ENCODE measurements around the gene PCNX4.
"Not testable (repeated sequence)": the region's sequence is repeated elsewhere in the genome, so short reads cannot be mapped to it uniquely, and the experiment has no call there.

The PCNX4 gene

GRCh38 chr14:60093606-60094005 lies 1.9 kb downstream of the PCNX4 start:
- no peaks in the 10 kb centered on the region for H3K9me3 ChIP-seq (ENCODE audit: control insufficient read depth, low read length)
- H3K9ac ChIP-seq, result no peak overlapping the region
- no peaks in the 10 kb centered on the region for H3K36me3 ChIP-seq (ENCODE audit: control insufficient read depth, insufficient read depth, low read length)
- H3K4me3 ChIP-seq (ENCODE audit: low read depth, low read length), result peak overlapping the region; percentile 97
- peak overlapping the region; percentile 89 for H3K4me2 ChIP-seq (ENCODE audit: low read length)
- TF ChIP-seq CTCF (IDR thresholded peaks at IDR 0.05), result no peak
- peaks cover 39% of the 10 kb centered on the region for H3K79me2 ChIP-seq
- no peak overlapping the region for H2AFZ ChIP-seq
- H3K4me1 ChIP-seq, result peaks cover 10% of the 10 kb centered on the region
- H3K27ac ChIP-seq, result no peak overlapping the region
- no peaks in the 10 kb centered on the region for H3K27me3 ChIP-seq (ENCODE audit: control insufficient read depth, insufficient read depth, low read length)

DNA sequence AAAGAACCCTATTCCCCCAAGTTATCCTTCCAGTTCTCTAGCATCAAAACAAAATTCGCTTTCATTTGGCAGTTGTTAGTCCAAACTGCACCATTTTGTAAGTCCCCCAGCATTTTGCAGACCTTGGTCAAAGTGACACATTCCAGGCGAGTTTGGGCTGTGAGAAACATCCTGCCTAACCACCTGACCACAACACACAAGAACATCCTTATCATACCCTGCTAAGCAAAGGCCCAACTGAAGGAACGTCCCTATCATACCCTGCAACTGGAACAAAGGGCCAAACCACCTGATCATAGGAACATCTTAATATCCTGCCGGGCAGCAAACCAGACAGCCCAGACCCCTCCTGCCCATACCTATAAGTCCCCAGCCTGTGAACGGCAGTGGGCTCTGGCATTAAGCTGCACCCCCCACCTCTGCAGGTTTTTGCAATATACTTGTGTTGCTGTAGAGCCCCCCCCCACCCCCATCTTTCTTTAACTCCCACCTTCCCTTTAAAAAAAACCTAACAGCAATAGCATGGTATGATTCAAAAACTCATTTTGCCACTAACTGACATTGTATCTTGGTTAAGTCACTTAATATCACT lies 2.7 kb downstream of the PCNX4 start:
- no peak overlapping the region for H2AFZ ChIP-seq
- H3K27me3 ChIP-seq (ENCODE audit: control insufficient read depth, insufficient read depth, low read length), result no peaks in the 10 kb centered on the region
- no peak for TF ChIP-seq CTCF (IDR thresholded peaks at IDR 0.05)
- H3K27ac ChIP-seq, result no peak overlapping the region
- H3K9ac ChIP-seq, result no peak overlapping the region
- peaks cover 39% of the 10 kb centered on the region for H3K79me2 ChIP-seq
- H3K36me3 ChIP-seq (ENCODE audit: control insufficient read depth, insufficient read depth, low read length), result no peaks in the 10 kb centered on the region
- peaks cover 5% of the 10 kb centered on the region for H3K4me1 ChIP-seq
- H3K4me2 ChIP-seq (ENCODE audit: low read length), result peak overlapping the region; percentile 89
- no peaks in the 10 kb centered on the region for H3K9me3 ChIP-seq (ENCODE audit: control insufficient read depth, low read length)
- H3K4me3 ChIP-seq (ENCODE audit: low read depth, low read length), result no peak overlapping the region

GRCh38 chr14:60095231-60095630 lies 3.5 kb downstream of the PCNX4 start:
- no peak overlapping the region for H3K4me3 ChIP-seq (ENCODE audit: low read depth, low read length)
- H3K27me3 ChIP-seq (ENCODE audit: control insufficient read depth, insufficient read depth, low read length), result no peaks in the 10 kb centered on the region
- peaks cover 43% of the 10 kb centered on the region for H3K79me2 ChIP-seq
- H2AFZ ChIP-seq, result no peak overlapping the region
- no peak for TF ChIP-seq CTCF (IDR thresholded peaks at IDR 0.05)
- peaks cover 5% of the 10 kb centered on the region for H3K4me1 ChIP-seq
- no peaks in the 10 kb centered on the region for H3K36me3 ChIP-seq (ENCODE audit: control insufficient read depth, insufficient read depth, low read length)
- no peak overlapping the region for H3K4me2 ChIP-seq (ENCODE audit: low read length)
- no peak overlapping the region for H3K9ac ChIP-seq
- H3K9me3 ChIP-seq (ENCODE audit: control insufficient read depth, low read length), result no peaks in the 10 kb centered on the region
- no peak overlapping the region for H3K27ac ChIP-seq

- no peak overlapping the region for H3K9ac ChIP-seq
- peaks cover 50% of the 10 kb centered on the region for H3K79me2 ChIP-seq
- H3K27me3 ChIP-seq (ENCODE audit: control insufficient read depth, insufficient read depth, low read length), result no peaks in the 10 kb centered on the region
- no peaks in the 10 kb centered on the region for H3K9me3 ChIP-seq (ENCODE audit: control insufficient read depth, low read length)
- H3K36me3 ChIP-seq (ENCODE audit: control insufficient read depth, insufficient read depth, low read length), result no peaks in the 10 kb centered on the region
- no peak for TF ChIP-seq CTCF (IDR thresholded peaks at IDR 0.05)
- no peak overlapping the region for H3K4me3 ChIP-seq (ENCODE audit: low read depth, low read length)
- H2AFZ ChIP-seq, result no peak overlapping the region
- peaks cover 5% of the 10 kb centered on the region for H3K4me1 ChIP-seq
- H3K4me2 ChIP-seq (ENCODE audit: low read length), result no peak overlapping the region
- no peak overlapping the region for H3K27ac ChIP-seq
Observed at GRCh38 chr14:60095781-60096450, 4.2 kb downstream of the PCNX4 start.

GRCh38 chr14:60097974-60098373 lies 6.3 kb downstream of the PCNX4 start:
- H3K9ac ChIP-seq, result no peak overlapping the region
- peaks cover 3% of the 10 kb centered on the region for H3K4me1 ChIP-seq
- no peaks in the 10 kb centered on the region for H3K36me3 ChIP-seq (ENCODE audit: control insufficient read depth, insufficient read depth, low read length)
- no peaks in the 10 kb centered on the region for H3K27me3 ChIP-seq (ENCODE audit: control insufficient read depth, insufficient read depth, low read length)
- H3K4me3 ChIP-seq (ENCODE audit: low read depth, low read length), result no peak overlapping the region
- no peak overlapping the region for H2AFZ ChIP-seq
- TF ChIP-seq CTCF (IDR thresholded peaks at IDR 0.05), result no peak
- H3K27ac ChIP-seq, result no peak overlapping the region
- H3K79me2 ChIP-seq, result peaks cover 55% of the 10 kb centered on the region
- no peaks in the 10 kb centered on the region for H3K9me3 ChIP-seq (ENCODE audit: control insufficient read depth, low read length)
- H3K4me2 ChIP-seq (ENCODE audit: low read length), result no peak overlapping the region

GRCh38 chr14:60099855-60100254 lies 8.1 kb downstream of the PCNX4 start:
- H3K4me1 ChIP-seq; H3K9ac ChIP-seq; H3K27ac ChIP-seq; H3K9me3 ChIP-seq (ENCODE audit: control insufficient read depth, low read length); H3K4me3 ChIP-seq (ENCODE audit: low read depth, low read length); H3K36me3 ChIP-seq (ENCODE audit: control insufficient read depth, insufficient read depth, low read length); H3K4me2 ChIP-seq (ENCODE audit: low read length); H2AFZ ChIP-seq; H3K27me3 ChIP-seq (ENCODE audit: control insufficient read depth, insufficient read depth, low read length): not testable (repeated sequence)
- peaks cover 53% of the 10 kb centered on the region for H3K79me2 ChIP-seq

Data from parathyroid adenoma (tissue), 2 donors.